Ovary (tissue), 3 donors: Measurements from ENCODE around the gene C4B.
"Not testable (repeated sequence)": the region's sequence is repeated elsewhere in the genome, so short reads cannot be mapped to it uniquely, and the experiment has no call there.

Experiments used
- CTCF ChIP-seq, 3 donors: fragments of 450-650 bp in 2 of 3; fragments of 200-600 bp in 1 of 3; IDR thresholded peaks; one replicate each; pipeline versions ENCODE4 v1.5.1 to v1.8.0; 2016 to 2022; ENCODE audit warnings: antibody characterized with exemption in 3 of 3, mild to moderate bottlenecking in 1 of 3
- EP300 ChIP-seq: sonication (generic); formaldehyde crosslinking; IDR thresholded peaks from one replicate; pipeline ENCODE4 v1.6.1; 2017; ENCODE audit warnings: antibody characterized with exemption
- donor health status: DM: no; HTN: no; CAD: no.

GRCh38 chr6:32041050-32041321, 26.4 kb downstream of the C4B start:
- TF ChIP-seq CTCF (IDR thresholded peaks at IDR 0.05); EP300: not testable (repeated sequence)
